Right lobe of liver (tissue), 4 donors: ENCODE measurements around the gene FBXW11.

Source experiments
- POLR2A ChIP-seq: fragments of 450-650 bp; IDR thresholded peaks from one replicate; pipeline ENCODE4 v1.6.1; 2017; ENCODE audit warnings: antibody characterized with exemption, mild to moderate bottlenecking
- TF ChIP-seq, protein P1 (sequence below), 4 donors: fragments of 200-600 bp in 3 of 4; fragments of 450-650 bp in 1 of 4; IDR thresholded peaks; one replicate each; pipeline versions ENCODE4 v1.5.1 to v1.8.0; 2016 to 2022; ENCODE audit warnings: antibody characterized with exemption in 4 of 4, mild to moderate bottlenecking in 2 of 4
- donor health status: DM: no; HTN: no; CAD: no.
- donor health status: DM: no; HTN: no; CAD: no.
- donor health status: DM: no; HTN: yes; CAD: no.

DNA sequence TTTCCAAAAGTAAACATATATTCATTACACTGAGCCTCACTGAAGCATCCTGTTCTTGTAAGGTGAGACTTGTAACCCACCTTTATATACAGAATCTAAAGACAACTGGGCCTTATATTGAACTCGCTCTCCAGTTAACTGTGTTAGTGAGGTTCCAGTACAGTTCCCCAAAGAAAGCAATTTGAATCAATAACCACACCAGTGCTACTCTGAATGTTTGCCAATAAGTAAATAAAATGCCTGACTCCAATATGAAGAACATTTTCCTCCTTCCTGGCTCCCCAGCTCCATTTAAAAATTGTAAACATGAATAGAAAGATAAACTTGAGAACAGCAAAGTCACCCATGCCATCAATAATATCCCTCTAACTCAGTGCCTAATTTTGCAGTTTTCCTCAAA is 50.1 kb downstream of the FBXW11 start:
- TF ChIP-seq POLR2A = no peak
- TF ChIP-seq, protein P1, sequence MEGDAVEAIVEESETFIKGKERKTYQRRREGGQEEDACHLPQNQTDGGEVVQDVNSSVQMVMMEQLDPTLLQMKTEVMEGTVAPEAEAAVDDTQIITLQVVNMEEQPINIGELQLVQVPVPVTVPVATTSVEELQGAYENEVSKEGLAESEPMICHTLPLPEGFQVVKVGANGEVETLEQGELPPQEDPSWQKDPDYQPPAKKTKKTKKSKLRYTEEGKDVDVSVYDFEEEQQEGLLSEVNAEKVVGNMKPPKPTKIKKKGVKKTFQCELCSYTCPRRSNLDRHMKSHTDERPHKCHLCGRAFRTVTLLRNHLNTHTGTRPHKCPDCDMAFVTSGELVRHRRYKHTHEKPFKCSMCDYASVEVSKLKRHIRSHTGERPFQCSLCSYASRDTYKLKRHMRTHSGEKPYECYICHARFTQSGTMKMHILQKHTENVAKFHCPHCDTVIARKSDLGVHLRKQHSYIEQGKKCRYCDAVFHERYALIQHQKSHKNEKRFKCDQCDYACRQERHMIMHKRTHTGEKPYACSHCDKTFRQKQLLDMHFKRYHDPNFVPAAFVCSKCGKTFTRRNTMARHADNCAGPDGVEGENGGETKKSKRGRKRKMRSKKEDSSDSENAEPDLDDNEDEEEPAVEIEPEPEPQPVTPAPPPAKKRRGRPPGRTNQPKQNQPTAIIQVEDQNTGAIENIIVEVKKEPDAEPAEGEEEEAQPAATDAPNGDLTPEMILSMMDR (IDR thresholded peaks at IDR 0.05) = no peak
